Coronary artery (tissue), 2 donors: ENCODE results near the gene TSPAN4.

ENCODE experiments used
- DNase-seq: peaks from one replicate; pipeline ENCODE4 v3.0.0-alpha.2; 2017; ENCODE audit warnings: low spot score
- H3K27ac ChIP-seq, 2 donors: fragments of 200-600 bp; sonication (generic); one replicate each; pipeline ENCODE4 v1.5.1; 2016 to 2019
- H3K4me3 ChIP-seq: fragments of 200-600 bp; sonication (generic); 2 replicates; pipeline ENCODE4 v1.5.1; 2016; ENCODE audit warnings: mild to moderate bottlenecking, moderate library complexity
- TF ChIP-seq, protein P1 (sequence below): fragments of 200-600 bp; sonication (generic); IDR thresholded peaks from one replicate; pipeline ENCODE4 v1.5.1; 2019; ENCODE audit warnings: antibody characterized with exemption

TSPAN4 gene

GRCh38 chr11:864898-865297, 22.2 kb downstream of the TSPAN4 start:
- DNase-seq, result no peak
- Histone ChIP-seq H3K27ac (no peak overlapping the region), H3K4me3 (no peak overlapping the region)
- TF ChIP-seq, protein P1, sequence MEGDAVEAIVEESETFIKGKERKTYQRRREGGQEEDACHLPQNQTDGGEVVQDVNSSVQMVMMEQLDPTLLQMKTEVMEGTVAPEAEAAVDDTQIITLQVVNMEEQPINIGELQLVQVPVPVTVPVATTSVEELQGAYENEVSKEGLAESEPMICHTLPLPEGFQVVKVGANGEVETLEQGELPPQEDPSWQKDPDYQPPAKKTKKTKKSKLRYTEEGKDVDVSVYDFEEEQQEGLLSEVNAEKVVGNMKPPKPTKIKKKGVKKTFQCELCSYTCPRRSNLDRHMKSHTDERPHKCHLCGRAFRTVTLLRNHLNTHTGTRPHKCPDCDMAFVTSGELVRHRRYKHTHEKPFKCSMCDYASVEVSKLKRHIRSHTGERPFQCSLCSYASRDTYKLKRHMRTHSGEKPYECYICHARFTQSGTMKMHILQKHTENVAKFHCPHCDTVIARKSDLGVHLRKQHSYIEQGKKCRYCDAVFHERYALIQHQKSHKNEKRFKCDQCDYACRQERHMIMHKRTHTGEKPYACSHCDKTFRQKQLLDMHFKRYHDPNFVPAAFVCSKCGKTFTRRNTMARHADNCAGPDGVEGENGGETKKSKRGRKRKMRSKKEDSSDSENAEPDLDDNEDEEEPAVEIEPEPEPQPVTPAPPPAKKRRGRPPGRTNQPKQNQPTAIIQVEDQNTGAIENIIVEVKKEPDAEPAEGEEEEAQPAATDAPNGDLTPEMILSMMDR, result no peak

DNA sequence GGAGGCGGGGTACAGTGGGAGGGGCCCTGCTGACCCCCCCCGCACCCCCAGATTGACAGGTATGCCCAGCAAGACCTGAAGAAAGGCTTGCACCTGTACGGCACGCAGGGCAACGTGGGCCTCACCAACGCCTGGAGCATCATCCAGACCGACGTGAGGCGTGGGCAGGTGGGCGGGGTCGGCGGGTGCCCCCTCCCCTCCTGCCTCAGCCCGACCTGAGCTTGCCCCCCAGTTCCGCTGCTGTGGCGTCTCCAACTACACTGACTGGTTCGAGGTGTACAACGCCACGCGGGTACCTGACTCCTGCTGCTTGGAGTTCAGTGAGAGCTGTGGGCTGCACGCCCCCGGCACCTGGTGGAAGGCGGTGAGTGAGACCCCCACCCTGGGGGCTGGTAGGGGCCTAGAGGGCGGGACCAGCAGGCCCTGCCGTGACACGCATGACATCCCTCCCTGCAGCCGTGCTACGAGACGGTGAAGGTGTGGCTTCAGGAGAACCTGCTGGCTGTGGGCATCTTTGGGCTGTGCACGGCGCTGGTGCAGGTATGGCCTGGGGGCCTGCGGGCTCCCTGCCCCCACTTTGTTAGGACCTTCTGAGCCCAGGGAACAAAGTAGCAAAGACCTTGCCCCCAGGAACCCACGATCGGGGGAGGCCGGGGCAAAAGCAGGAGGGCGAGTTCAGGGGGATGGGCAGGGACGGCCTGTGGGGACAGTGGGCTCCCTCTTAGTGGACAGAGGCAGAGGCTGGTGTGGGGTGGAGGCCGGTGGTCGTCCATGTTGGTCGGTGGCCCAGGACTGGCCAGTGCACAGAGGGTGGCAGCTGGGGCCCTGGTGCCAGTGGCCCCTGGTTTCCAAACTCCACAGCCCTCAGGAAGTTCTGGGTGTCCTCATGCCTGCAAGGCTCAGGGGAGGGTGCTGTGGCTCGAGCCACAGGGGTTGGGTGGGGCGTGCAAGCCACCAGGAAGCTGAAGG, 23.1 kb downstream of the TSPAN4 start:
- DNase-seq, result no peak

DNA sequence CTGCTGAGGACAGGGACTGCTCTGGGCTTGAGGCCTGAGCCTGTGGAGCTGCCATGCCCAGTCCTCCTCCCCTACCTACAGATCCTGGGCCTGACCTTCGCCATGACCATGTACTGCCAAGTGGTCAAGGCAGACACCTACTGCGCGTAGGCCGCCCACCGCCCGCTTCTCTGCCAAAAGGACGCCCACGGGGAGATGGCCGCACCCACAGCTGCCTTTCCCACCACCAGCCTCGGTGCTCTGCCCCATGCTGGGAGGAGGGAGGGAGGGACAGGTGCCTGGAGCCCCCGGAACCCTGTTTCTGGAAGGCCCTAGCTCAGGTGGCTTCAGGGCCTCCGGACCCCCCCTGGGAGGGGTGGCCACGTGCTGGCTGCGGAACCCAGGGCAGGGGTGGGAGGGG, 23.8 kb downstream of the TSPAN4 start:
- Histone ChIP-seq H3K4me3 (no peak overlapping the region), H3K27ac (no peak overlapping the region)
- TF ChIP-seq, protein P1, result no peak
- DNase-seq, result no peak

More for the DNA sequence above, 23.1 kb downstream of the TSPAN4 start:
- no peak overlapping the region for H3K27ac ChIP-seq
- TF ChIP-seq, protein P1, result no peak
- H3K4me3 ChIP-seq, result no peak overlapping the region

GRCh38 chr11:867856-868358, 25.3 kb downstream of the TSPAN4 start:
- TF ChIP-seq, protein P1, result no peak
- DNase-seq, result no peak
- no peak overlapping the region for H3K27ac ChIP-seq
- H3K4me3 ChIP-seq, result no peak overlapping the region

GRCh38 chr11:868394-868793, 25.7 kb downstream of the TSPAN4 start:
- TF ChIP-seq, protein P1, result no peak
- Histone ChIP-seq H3K27ac (no peak overlapping the region), H3K4me3 (no peak overlapping the region)
- DNase-seq, result no peak

DNA sequence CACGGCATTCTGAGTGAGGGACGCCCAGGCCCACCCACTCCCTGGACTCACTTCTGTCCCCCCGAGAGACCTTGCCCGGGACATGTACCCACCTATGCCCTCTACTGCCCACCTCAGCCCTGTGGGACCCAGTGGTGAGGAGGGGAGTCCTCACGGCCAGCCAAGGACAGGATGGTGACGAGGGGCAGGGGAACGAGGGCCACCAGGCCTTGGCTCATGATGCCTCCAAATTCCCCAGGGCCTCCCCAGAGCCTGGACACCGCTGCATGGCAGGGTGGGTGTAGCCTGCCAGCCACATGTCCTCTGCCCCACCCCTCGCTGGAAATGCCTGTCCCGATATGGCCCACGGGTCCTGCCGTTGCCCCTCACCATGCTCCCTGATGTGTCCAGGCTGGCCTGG, 26.1 kb downstream of the TSPAN4 start:
- TF ChIP-seq, protein P1, result no peak
- DNase-seq, result no peak
- H3K4me3 ChIP-seq, result no peak overlapping the region
- no peak overlapping the region for H3K27ac ChIP-seq
